Activated naive CD4-positive, alpha-beta T cell treated with anti-CD3 and anti-CD28 coated beads for 36 hours (primary cell): ENCODE measurements around the gene NDEL1. TPM values are rescaled to one million over a fixed set of nuclear protein-coding genes. Genes with fewer than 3 reads are reported as not detected.
A peak's percentile ranks its signal among the peaks of the same experiment; 100 is the strongest.

Experiments
- CTCF ChIA-PET: fragments of 350-600 bp; sonication (Branson Sonifier 250); formaldehyde crosslinking; loops from one replicate; lab custom pipeline; 2021; ENCODE audit warnings: antibody characterized with exemption; lab: Charles Lee
- DNase-seq: peaks from one replicate; pipeline ENCODE4 v3.0.0-alpha.2; 2020
- H3K27ac Mint-ChIP-seq: one replicate; pipeline ENCODE4 v1.8.0; 2021; ENCODE audit warnings: mild to moderate bottlenecking, mixed read lengths
- H3K27me3 Mint-ChIP-seq: one replicate; pipeline ENCODE4 v1.8.0; 2021; ENCODE audit warnings: low read depth, mixed read lengths
- H3K36me3 Mint-ChIP-seq: one replicate; pipeline ENCODE4 v1.8.0; 2021; ENCODE audit warnings: low read depth, mixed read lengths
- H3K4me1 Mint-ChIP-seq: one replicate; pipeline ENCODE4 v1.8.0; 2021; ENCODE audit warnings: low read depth, mixed read lengths
- H3K4me3 Mint-ChIP-seq: one replicate; pipeline ENCODE4 v1.8.0; 2021; ENCODE audit warnings: mild to moderate bottlenecking, moderate library complexity, mixed read lengths
- H3K9me3 Mint-ChIP-seq: one replicate; pipeline ENCODE4 v1.8.0; 2021; ENCODE audit warnings: mixed read lengths
- intact Hi-C: fragments of 100-400 bp; cut with micrococcal nuclease; formaldehyde crosslinking; loops from one replicate; pipeline ENCODE4 v1.15.1; 2023
- total RNA-seq, 2 experiments: library from RNA; stranded (reverse); gene quantifications; one replicate each; pipeline ENCODE4 v1.2.3, GENCODE V29; 2021

Gene NDEL1
- total RNA-seq, 2 experiments from 2014 or later: 43.1 to 47.1 TPM

GRCh38 chr17:8419305-8419704, 16.4 kb upstream of the NDEL1 start:
- CTCF ChIA-PET: interaction anchor here (2.5 kb wide), 1 partner anchor 9 kb away, joined by 13 read pairs; no protein-coding TSS in a partner anchor
- no peak overlapping the region for H3K27ac Mint-ChIP-seq
- peaks cover 13% of the 10 kb centered on the region for H3K27me3 Mint-ChIP-seq
- DNase-seq: no peak
- intact Hi-C loops: loop anchor here (10.0 kb wide), 2 partner anchors 475 to 575 kb away; no protein-coding TSS in a partner anchor
- H3K4me1 Mint-ChIP-seq: no peaks in the 10 kb centered on the region
- H3K36me3 Mint-ChIP-seq: no peaks in the 10 kb centered on the region
- H3K9me3 Mint-ChIP-seq: no peaks in the 10 kb centered on the region
- no peak overlapping the region for H3K4me3 Mint-ChIP-seq

GRCh38 chr17:8420041-8420934, 15.4 kb upstream of the NDEL1 start:
- intact Hi-C loops: no loop called here
- Mint-ChIP-seq H3K4me1 (no peaks in the 10 kb centered on the region), H3K36me3 (no peaks in the 10 kb centered on the region), H3K4me3 (no peak overlapping the region), H3K9me3 (no peaks in the 10 kb centered on the region), H3K27me3 (peaks cover 15% of the 10 kb centered on the region), H3K27ac (no peak overlapping the region)
- CTCF ChIA-PET: interaction anchor here (2.5 kb wide), 1 partner anchor 10 kb away, joined by 13 read pairs; no protein-coding TSS in a partner anchor
- DNase-seq: no peak

DNA sequence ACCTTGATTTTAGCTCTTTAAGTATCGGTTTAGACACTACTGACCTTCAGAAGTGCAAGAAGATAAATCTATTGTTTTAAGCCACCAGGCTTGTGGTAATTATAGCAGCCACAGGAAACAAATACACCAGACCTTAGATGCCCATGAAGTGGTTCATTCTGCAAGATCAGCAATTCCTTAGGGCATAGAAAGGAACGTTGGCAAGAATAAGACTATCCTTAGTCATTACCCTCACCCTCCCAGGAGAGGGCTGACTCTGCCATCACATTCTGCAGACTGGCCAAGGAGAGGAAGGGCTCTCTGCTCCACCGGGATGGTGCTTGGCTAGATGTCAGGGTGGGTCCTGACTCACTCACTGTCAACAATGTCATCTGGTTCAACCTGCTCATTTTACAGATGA, 14.1 kb upstream of the NDEL1 start:
- Mint-ChIP-seq H3K27me3 (peaks cover 15% of the 10 kb centered on the region), H3K9me3 (no peaks in the 10 kb centered on the region)
- CTCF ChIA-PET: interaction anchor here (0.6 to 2.5 kb wide), 2 partner anchors 12 to 191 kb away, joined by 3 to 13 read pairs; no protein-coding TSS in a partner anchor

GRCh38 chr17:8426094-8426720, 9.5 kb upstream of the NDEL1 start:
- H3K4me3 Mint-ChIP-seq: no peak overlapping the region
- CTCF ChIA-PET: interaction anchor here (0.6 to 1.7 kb wide), 3 partner anchors 9 to 320 kb away, joined by 3 to 6 read pairs (median 3); no protein-coding TSS in a partner anchor
- no peaks in the 10 kb centered on the region for H3K36me3 Mint-ChIP-seq
- no peaks in the 10 kb centered on the region for H3K9me3 Mint-ChIP-seq
- intact Hi-C loops: no loop called here
- no peaks in the 10 kb centered on the region for H3K4me1 Mint-ChIP-seq
- DNase-seq: no peak
- H3K27me3 Mint-ChIP-seq: peaks cover 2% of the 10 kb centered on the region
- no peak overlapping the region for H3K27ac Mint-ChIP-seq

More for the DNA sequence above, 14.1 kb upstream of the NDEL1 start:
- Mint-ChIP-seq H3K36me3 (no peaks in the 10 kb centered on the region), H3K4me1 (no peaks in the 10 kb centered on the region), H3K27ac (no peak overlapping the region), H3K4me3 (no peak overlapping the region)
- intact Hi-C loops: no loop called here
- no peak for DNase-seq

GRCh38 chr17:8426802-8427201, 8.9 kb upstream of the NDEL1 start:
- Mint-ChIP-seq H3K4me1 (no peaks in the 10 kb centered on the region), H3K36me3 (no peaks in the 10 kb centered on the region), H3K4me3 (no peak overlapping the region), H3K27ac (no peak overlapping the region), H3K27me3 (peaks cover 2% of the 10 kb centered on the region), H3K9me3 (no peaks in the 10 kb centered on the region)
- CTCF ChIA-PET: interaction anchor here (1.7 kb wide), 1 partner anchor 16 kb away, joined by 6 read pairs; no protein-coding TSS in a partner anchor
- intact Hi-C loops: no loop called here
- DNase-seq: no peak

DNA sequence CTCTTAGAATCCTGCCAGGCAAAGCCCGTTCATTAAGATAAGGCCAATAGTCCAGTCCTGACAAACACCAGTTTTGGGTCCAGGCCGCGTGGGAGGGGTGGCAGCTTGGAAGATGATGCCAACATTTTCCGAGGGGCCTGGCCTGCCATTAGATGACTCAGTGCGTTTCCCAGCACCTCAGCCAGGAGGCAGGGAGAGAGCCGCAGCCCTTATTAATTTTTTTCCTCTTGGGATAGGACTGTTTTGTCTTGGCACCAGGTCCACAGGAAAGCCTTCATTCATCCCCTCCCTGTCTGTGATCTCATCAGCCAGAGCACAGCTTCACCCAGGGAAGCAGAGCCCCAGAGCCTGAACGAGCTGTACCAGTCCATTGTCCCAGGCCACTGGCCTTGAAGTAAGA, 4.7 kb upstream of the NDEL1 start:
- no peak for DNase-seq
- intact Hi-C loops: no loop called here
- no peak overlapping the region for H3K27ac Mint-ChIP-seq
- no peaks in the 10 kb centered on the region for H3K9me3 Mint-ChIP-seq
- no peaks in the 10 kb centered on the region for H3K36me3 Mint-ChIP-seq
- CTCF ChIA-PET: no interaction called here
- no peak overlapping the region for H3K4me3 Mint-ChIP-seq
- H3K27me3 Mint-ChIP-seq: no peaks in the 10 kb centered on the region
- H3K4me1 Mint-ChIP-seq: no peaks in the 10 kb centered on the region

DNA sequence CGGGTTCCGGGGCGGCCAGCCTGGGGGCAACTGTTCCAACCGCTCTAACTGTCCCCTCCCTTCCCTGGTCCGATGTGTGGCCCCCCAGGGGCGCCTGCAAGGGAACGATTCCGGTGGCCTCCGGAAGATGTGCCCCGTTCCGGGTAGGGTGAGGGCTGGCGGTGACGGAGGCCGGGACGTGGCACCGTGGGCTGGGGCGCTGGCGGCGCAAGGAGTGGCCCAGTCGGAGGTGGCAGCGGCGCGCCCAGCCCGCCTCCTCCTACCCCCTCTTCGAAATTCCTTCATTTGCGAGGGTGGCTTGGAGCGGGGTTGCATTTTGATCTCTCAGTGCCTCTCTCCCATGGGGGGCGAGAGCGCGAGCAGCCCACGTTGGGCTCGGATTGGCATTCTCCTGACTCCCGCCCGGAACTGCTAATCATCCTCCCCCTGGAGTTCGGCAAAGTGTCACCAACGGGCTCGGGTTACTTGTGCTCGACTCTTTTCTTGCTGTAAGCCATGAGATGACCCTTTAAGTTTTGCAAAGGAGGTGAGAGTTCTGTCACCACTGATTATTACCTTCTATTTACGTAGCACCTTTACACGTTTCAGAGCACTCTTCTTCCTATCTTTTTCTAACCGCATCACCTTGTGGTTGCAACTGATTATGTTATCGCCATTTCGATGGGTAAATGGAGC, 622 bp downstream of the NDEL1 start:
- H3K27me3 Mint-ChIP-seq: no peaks in the 10 kb centered on the region
- intact Hi-C loops: loop anchor here (2.0 to 5.0 kb wide), 4 partner anchors 188 to 594 kb away; partner anchors contain the start of genes ALOXE3, CTC1 and PFAS
- H3K27ac Mint-ChIP-seq: peak overlapping the region; percentile 93
- CTCF ChIA-PET: interaction anchor here (0.6 to 1.7 kb wide), 8 partner anchors 11 to 310 kb away, joined by 3 to 8 read pairs (median 4); partner anchors contain the start of genes KRABD2 and RPL26
- H3K4me1 Mint-ChIP-seq: peaks cover 38% of the 10 kb centered on the region
- H3K36me3 Mint-ChIP-seq: peaks cover 7% of the 10 kb centered on the region
- DNase-seq: peak; percentile 70
- no peaks in the 10 kb centered on the region for H3K9me3 Mint-ChIP-seq
- H3K4me3 Mint-ChIP-seq: peak overlapping the region; percentile 96

- Mint-ChIP-seq H3K36me3 (peaks cover 7% of the 10 kb centered on the region), H3K4me3 (peak overlapping the region; percentile 96), H3K9me3 (no peaks in the 10 kb centered on the region), H3K4me1 (peaks cover 42% of the 10 kb centered on the region), H3K27me3 (no peaks in the 10 kb centered on the region), H3K27ac (peak overlapping the region; percentile 93)
- intact Hi-C loops: loop anchor here (2.0 to 5.0 kb wide), 4 partner anchors 188 to 595 kb away; partner anchors contain the start of genes ALOXE3, CTC1 and PFAS
- CTCF ChIA-PET: interaction anchor here (0.6 to 1.7 kb wide), 8 partner anchors 10 to 309 kb away, joined by 3 to 8 read pairs (median 4); partner anchors contain the start of genes KRABD2 and RPL26
- no peak for DNase-seq
These were observed 1.1 kb downstream of the NDEL1 start for GRCh38 chr17:8436844-8437171.

- CTCF ChIA-PET: interaction anchor here (1.7 kb wide), 1 partner anchor 308 kb away, joined by 5 read pairs; no protein-coding TSS in a partner anchor
- DNase-seq: no peak
- H3K27ac Mint-ChIP-seq: no peak overlapping the region
- peaks cover 7% of the 10 kb centered on the region for H3K36me3 Mint-ChIP-seq
- H3K4me1 Mint-ChIP-seq: peaks cover 54% of the 10 kb centered on the region
- intact Hi-C loops: loop anchor here (5.0 kb wide), 2 partner anchors 301 to 596 kb away; no protein-coding TSS in a partner anchor
- H3K4me3 Mint-ChIP-seq: no peak overlapping the region
- H3K9me3 Mint-ChIP-seq: no peaks in the 10 kb centered on the region
- H3K27me3 Mint-ChIP-seq: no peaks in the 10 kb centered on the region
These were observed 2.8 kb downstream of the NDEL1 start for GRCh38 chr17:8438441-8438840.

- peaks cover 60% of the 10 kb centered on the region for H3K4me1 Mint-ChIP-seq
- H3K9me3 Mint-ChIP-seq: no peaks in the 10 kb centered on the region
- H3K36me3 Mint-ChIP-seq: peaks cover 15% of the 10 kb centered on the region
- intact Hi-C loops: loop anchor here (5.0 kb wide), 2 partner anchors 302 to 597 kb away; no protein-coding TSS in a partner anchor
- CTCF ChIA-PET: no interaction called here
- no peak overlapping the region for H3K4me3 Mint-ChIP-seq
- H3K27ac Mint-ChIP-seq: no peak overlapping the region
- no peak for DNase-seq
- no peaks in the 10 kb centered on the region for H3K27me3 Mint-ChIP-seq
These were observed 4.0 kb downstream of the NDEL1 start for GRCh38 chr17:8439681-8440080.

DNA sequence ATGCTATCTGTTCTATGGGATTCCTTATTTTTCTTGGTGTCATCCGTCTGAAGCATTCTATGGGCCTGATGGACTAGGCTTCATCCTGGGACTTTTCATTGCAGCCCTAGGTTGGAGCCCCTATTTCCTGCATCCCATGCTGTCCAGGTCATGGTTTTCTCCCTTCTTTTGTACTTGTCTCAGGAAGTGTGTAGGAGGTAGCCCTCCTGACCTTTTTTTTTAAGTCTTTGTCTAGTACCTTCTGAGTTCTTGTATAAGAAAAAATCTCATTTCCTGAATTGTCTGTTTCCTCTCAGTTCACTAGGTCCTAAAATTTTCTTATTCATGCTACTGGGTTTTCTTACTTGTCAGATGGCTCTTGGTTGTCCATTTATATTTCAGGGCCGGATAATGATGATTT, 6.0 kb downstream of the NDEL1 start:
- peak overlapping the region; percentile 60 for H3K27ac Mint-ChIP-seq
- H3K9me3 Mint-ChIP-seq: no peaks in the 10 kb centered on the region
- H3K27me3 Mint-ChIP-seq: no peaks in the 10 kb centered on the region
- CTCF ChIA-PET: no interaction called here
- no peak overlapping the region for H3K4me3 Mint-ChIP-seq
- peaks cover 24% of the 10 kb centered on the region for H3K36me3 Mint-ChIP-seq
- DNase-seq: no peak
- peaks cover 59% of the 10 kb centered on the region for H3K4me1 Mint-ChIP-seq
- intact Hi-C loops: no loop called here
